ENCODE data around the gene SEPTIN12. TPM values are rescaled to one million over a fixed set of nuclear protein-coding genes. Genes with fewer than 3 reads are reported as not detected.
A peak's percentile ranks its signal among the peaks of the same experiment; 100 is the strongest.

SEPTIN12 gene
- total RNA-seq, 1 experiment from 2014 or later = not detected

DNA sequence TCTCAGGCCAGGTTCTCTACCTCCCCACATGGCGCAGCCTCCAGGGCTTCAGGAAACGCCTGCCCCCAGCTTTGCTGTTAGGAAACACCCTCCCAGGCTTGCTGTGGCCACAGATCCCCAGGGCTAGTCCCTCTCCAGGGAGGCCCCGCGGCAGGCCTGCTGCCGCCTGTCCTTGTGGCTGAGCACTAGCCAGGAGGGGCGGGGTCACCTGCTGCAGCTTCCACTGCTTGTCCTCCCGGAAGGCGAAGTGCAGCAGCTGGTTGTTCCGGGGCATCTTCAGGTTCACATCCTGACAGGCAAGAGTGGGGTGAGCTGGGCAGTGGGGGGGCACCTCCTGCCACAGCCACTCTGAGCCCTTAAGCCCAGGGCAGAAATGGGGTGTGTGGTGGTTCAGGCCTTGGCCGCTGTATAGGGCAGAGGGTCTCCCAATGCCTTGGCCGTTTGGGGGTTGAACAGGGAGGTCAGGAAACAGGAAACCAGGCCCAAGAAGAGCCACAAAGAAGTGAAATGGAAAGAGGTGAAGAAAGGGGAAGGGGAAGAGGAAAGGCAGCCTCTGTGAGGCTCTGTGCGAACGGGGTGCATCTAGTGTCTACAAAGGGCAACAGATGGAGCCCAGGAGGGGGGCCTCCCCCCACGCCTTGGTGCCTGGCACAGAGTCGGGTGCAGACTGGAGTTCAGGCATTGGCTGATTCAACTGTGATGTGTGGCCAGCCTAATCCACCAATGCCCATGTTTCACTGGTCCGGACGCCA lies 12.3 kb upstream of the SEPTIN12 start:
- peaks cover 23% of the 10 kb centered on the region for H3K79me2 ChIP-seq (ENCODE audit: low read depth)
- intact Hi-C loops (cut with micrococcal nuclease; ENCODE audit: unreplicated experiment) = no loop called here
- no peaks in the 10 kb centered on the region; the same call in 1 of the 2 replicates for H3K36me3 ChIP-seq (ENCODE audit: low read depth)
- H3K4me1 ChIP-seq (replicated peaks; ENCODE audit: insufficient read depth) = peaks cover 27% of the 10 kb centered on the region
- no peaks in the 10 kb centered on the region for H3K27me3 ChIP-seq (ENCODE audit: insufficient read depth, low read depth)
- no peaks in the 10 kb centered on the region for H4K20me1 ChIP-seq (ENCODE audit: insufficient read depth)
- peaks cover 28% of the 10 kb centered on the region for H3F3A ChIP-seq (ENCODE audit: insufficient read depth, low read depth)
- peak overlapping the region; percentile 96 for H3K4me2 ChIP-seq
- ChIA-PET CTCF (no interaction called here), POLR2A (ENCODE audit: unreplicated experiment) (interaction anchor here (0.6 kb wide), 1 partner anchor 28 kb away, joined by 5 read pairs; no protein-coding TSS in a partner anchor)
- no peak overlapping the region for H3K27ac ChIP-seq
- H3K9me3 ChIP-seq (ENCODE audit: insufficient read depth, low read depth) = no peaks in the 10 kb centered on the region
- no peak overlapping the region for H2AFZ ChIP-seq
- BruUV-seq (replicated peaks) = no TSS peak
- no peak overlapping the region for H3K4me3 ChIP-seq
- no peaks in the 10 kb centered on the region for H3K9me2 ChIP-seq (ENCODE audit: insufficient read depth)
- DNase-seq = peak in 1 of 2 experiments; percentile 71
- TF ChIP-seq, protein P1, sequence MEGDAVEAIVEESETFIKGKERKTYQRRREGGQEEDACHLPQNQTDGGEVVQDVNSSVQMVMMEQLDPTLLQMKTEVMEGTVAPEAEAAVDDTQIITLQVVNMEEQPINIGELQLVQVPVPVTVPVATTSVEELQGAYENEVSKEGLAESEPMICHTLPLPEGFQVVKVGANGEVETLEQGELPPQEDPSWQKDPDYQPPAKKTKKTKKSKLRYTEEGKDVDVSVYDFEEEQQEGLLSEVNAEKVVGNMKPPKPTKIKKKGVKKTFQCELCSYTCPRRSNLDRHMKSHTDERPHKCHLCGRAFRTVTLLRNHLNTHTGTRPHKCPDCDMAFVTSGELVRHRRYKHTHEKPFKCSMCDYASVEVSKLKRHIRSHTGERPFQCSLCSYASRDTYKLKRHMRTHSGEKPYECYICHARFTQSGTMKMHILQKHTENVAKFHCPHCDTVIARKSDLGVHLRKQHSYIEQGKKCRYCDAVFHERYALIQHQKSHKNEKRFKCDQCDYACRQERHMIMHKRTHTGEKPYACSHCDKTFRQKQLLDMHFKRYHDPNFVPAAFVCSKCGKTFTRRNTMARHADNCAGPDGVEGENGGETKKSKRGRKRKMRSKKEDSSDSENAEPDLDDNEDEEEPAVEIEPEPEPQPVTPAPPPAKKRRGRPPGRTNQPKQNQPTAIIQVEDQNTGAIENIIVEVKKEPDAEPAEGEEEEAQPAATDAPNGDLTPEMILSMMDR (conservative IDR thresholded peaks at IDR 0.05) = no peak
- no peak for TF ChIP-seq EZH2 (IDR thresholded peaks at IDR 0.05; ENCODE audit: low read depth)

DNA sequence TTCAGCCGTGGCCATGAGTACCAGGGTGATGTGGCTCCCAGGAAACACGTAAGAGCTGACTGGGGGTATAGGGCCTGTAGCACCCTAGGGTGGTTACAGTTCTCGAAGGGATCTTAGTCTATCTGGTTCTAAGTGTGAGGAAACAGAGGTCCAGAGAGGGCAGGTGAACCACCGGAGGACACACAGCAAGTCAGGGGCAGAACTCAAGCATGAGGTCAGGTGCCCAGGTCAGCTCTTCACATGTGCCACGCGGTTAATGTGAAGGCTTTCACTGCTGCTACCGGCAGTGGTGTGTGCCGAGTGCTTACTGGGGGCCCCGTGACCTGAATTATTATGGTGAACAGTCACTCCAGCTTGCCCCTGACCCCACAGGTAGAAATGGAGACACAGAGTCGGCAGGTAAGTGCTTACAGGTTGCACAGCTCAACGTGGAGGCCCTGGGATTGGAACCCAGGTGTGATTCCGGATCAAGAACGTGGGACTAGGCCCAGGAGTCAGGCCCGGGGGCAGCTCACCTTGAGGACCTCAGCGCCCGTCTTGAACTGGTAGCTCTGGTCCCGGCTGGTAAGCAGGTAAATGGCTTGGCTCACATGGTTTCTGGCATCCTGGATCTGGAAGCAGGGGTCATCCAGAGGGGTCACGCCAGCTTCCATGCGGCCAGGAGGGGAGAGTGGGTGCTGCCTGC lies 11.2 kb upstream of the SEPTIN12 start:
- no peaks in the 10 kb centered on the region for H3K9me2 ChIP-seq (ENCODE audit: insufficient read depth)
- POLR2A ChIA-PET (ENCODE audit: unreplicated experiment) = interaction anchor here (0.6 to 0.9 kb wide), 3 partner anchors 11 to 65 kb away, joined by 3 to 4 read pairs (median 4); partner anchors contain the start of gene DNAAF8
- H2AFZ ChIP-seq = no peak overlapping the region
- CTCF ChIA-PET = no interaction called here
- intact Hi-C loops (cut with micrococcal nuclease; ENCODE audit: unreplicated experiment) = no loop called here
- H3K9me3 ChIP-seq (ENCODE audit: insufficient read depth, low read depth) = no peaks in the 10 kb centered on the region
- no peaks in the 10 kb centered on the region for H3K27me3 ChIP-seq (ENCODE audit: insufficient read depth, low read depth)
- no peak overlapping the region for H3K27ac ChIP-seq
- H3K36me3 ChIP-seq (ENCODE audit: low read depth) = no peaks in the 10 kb centered on the region; the same call in 1 of the 2 replicates
- no peak overlapping the region for H3K4me3 ChIP-seq
- TF ChIP-seq, protein P1 (conservative IDR thresholded peaks at IDR 0.05) = no peak
- TF ChIP-seq EZH2 (IDR thresholded peaks at IDR 0.05; ENCODE audit: low read depth) = no peak
- peaks cover 25% of the 10 kb centered on the region for H3K79me2 ChIP-seq (ENCODE audit: low read depth)
- DNase-seq = no peak
- BruUV-seq (replicated peaks) = no TSS peak
- no peak overlapping the region for H3K4me2 ChIP-seq
- H4K20me1 ChIP-seq (ENCODE audit: insufficient read depth) = no peaks in the 10 kb centered on the region
- H3K4me1 ChIP-seq (replicated peaks; ENCODE audit: insufficient read depth) = peaks cover 33% of the 10 kb centered on the region
- H3F3A ChIP-seq (ENCODE audit: insufficient read depth, low read depth) = peaks cover 28% of the 10 kb centered on the region

GRCh38 chr16:4798456-4798855 lies 10.3 kb upstream of the SEPTIN12 start:
- CTCF ChIA-PET = no interaction called here

More at GRCh38 chr16:4798456-4798855, 10.3 kb upstream of the SEPTIN12 start:
- peaks cover 31% of the 10 kb centered on the region for H3K4me1 ChIP-seq (replicated peaks; ENCODE audit: insufficient read depth)
- peaks cover 25% of the 10 kb centered on the region for H3F3A ChIP-seq (ENCODE audit: insufficient read depth, low read depth)
- no peaks in the 10 kb centered on the region for H3K9me2 ChIP-seq (ENCODE audit: insufficient read depth)
- intact Hi-C loops (cut with micrococcal nuclease; ENCODE audit: unreplicated experiment) = no loop called here
- H3K4me3 ChIP-seq = no peak overlapping the region
- no peak overlapping the region for H3K27ac ChIP-seq
- no peak overlapping the region for H3K4me2 ChIP-seq
- H3K36me3 ChIP-seq (ENCODE audit: low read depth) = no peaks in the 10 kb centered on the region; the same call in 1 of the 2 replicates
- H2AFZ ChIP-seq = no peak overlapping the region
- no peak for DNase-seq
- H3K27me3 ChIP-seq (ENCODE audit: insufficient read depth, low read depth) = no peaks in the 10 kb centered on the region
- BruUV-seq (replicated peaks) = no TSS peak
- no peak for TF ChIP-seq EZH2 (IDR thresholded peaks at IDR 0.05; ENCODE audit: low read depth)
- TF ChIP-seq, protein P1 (conservative IDR thresholded peaks at IDR 0.05) = no peak
- POLR2A ChIA-PET (ENCODE audit: unreplicated experiment) = interaction anchor here (0.6 kb wide), 2 partner anchors 10 to 64 kb away, joined by 3 to 4 read pairs; partner anchors contain the start of gene DNAAF8
- no peaks in the 10 kb centered on the region for H4K20me1 ChIP-seq (ENCODE audit: insufficient read depth)
- peaks cover 25% of the 10 kb centered on the region for H3K79me2 ChIP-seq (ENCODE audit: low read depth)
- no peaks in the 10 kb centered on the region for H3K9me3 ChIP-seq (ENCODE audit: insufficient read depth, low read depth)

Measured in PC-9 (cell line).